ENCODE results near the gene TNFRSF11A. TPM values are rescaled to one million over a fixed set of nuclear protein-coding genes. Genes with fewer than 3 reads are reported as not detected.

Gene TNFRSF11A
- total and polyA plus RNA-seq, 4 donors: 0.38 to 9.1 (median 4.8) TPM

- ATAC-seq (ENCODE audit: low FRiP score): no peak
- intact Hi-C loops (cut with DNase I): no loop called here
- WGBS, 2 donors: 54 to 56% methylated on average over 2 of the region's 2 CpGs
Measured at GRCh38 chr18:62365420-62365819, 40.3 kb downstream of the TNFRSF11A start.

DNA sequence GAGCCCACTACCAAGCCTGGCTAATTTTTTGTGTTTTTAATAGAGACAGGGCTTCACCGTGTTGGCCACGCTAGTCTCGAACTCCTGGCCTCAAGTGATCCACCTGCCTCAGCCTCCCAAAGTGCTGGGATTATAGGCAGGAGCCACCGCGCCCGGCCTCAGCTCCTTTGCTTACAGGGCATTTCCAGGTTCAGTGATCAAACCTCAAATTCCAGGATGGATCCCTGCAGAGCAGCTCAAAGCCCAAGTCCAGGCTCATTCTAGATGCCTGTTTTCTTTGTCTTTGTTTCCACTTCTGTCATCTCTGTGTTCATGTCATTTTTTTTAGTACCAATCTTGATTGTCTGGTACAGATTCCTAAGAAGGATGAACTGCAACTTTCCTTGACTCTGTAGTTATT is 41.9 kb downstream of the TNFRSF11A start:
- Histone ChIP-seq H3K27ac (ENCODE audit: low read depth in 1 of 2, low read length in 2 of 2) (no peak overlapping the region), H3K9me3 (ENCODE audit: control insufficient read depth, low read length) (no peaks in the 10 kb centered on the region), H3K27me3 (ENCODE audit: control insufficient read depth in 1 of 2, insufficient read depth in 2 of 2, low read length in 1 of 2) (no peaks in the 10 kb centered on the region), H3K4me3 (ENCODE audit: low read length in 2 of 2) (no peak overlapping the region), H3K36me3 (ENCODE audit: control insufficient read depth in 1 of 2, insufficient read depth in 2 of 2, low read length in 1 of 2) (no peaks in the 10 kb centered on the region), H3K4me1 (ENCODE audit: control insufficient read depth in 1 of 2, insufficient read depth in 2 of 2, low read length in 2 of 2) (no peaks in the 10 kb centered on the region)
- ATAC-seq (ENCODE audit: low FRiP score) (no peak), DNase-seq (no peak)
- 91 to 95% methylated on average over 6 of the region's 6 CpGs for whole genome bisulfite sequencing, 2 donors
- intact Hi-C loops (cut with DNase I): no loop called here

More at GRCh38 chr18:62365420-62365819, 40.3 kb downstream of the TNFRSF11A start:
- Histone ChIP-seq H3K4me3 (ENCODE audit: low read length in 2 of 2) (no peak overlapping the region), H3K36me3 (ENCODE audit: control insufficient read depth in 1 of 2, insufficient read depth in 2 of 2, low read length in 1 of 2) (no peaks in the 10 kb centered on the region), H3K9me3 (ENCODE audit: control insufficient read depth, low read length) (no peaks in the 10 kb centered on the region), H3K27ac (ENCODE audit: low read depth in 1 of 2, low read length in 2 of 2) (no peak overlapping the region), H3K4me1 (ENCODE audit: control insufficient read depth in 1 of 2, insufficient read depth in 2 of 2, low read length in 2 of 2) (no peaks in the 10 kb centered on the region), H3K27me3 (ENCODE audit: control insufficient read depth in 1 of 2, insufficient read depth in 2 of 2, low read length in 1 of 2) (no peaks in the 10 kb centered on the region)
- DNase-seq: no peak

- ATAC-seq (ENCODE audit: low FRiP score) (no peak), DNase-seq (no peak)
- intact Hi-C loops (cut with DNase I): no loop called here
- Histone ChIP-seq H3K36me3 (ENCODE audit: control insufficient read depth in 1 of 2, insufficient read depth in 2 of 2, low read length in 1 of 2) (no peaks in the 10 kb centered on the region), H3K9me3 (ENCODE audit: control insufficient read depth, low read length) (no peaks in the 10 kb centered on the region), H3K27me3 (ENCODE audit: control insufficient read depth in 1 of 2, insufficient read depth in 2 of 2, low read length in 1 of 2) (no peaks in the 10 kb centered on the region), H3K4me1 (ENCODE audit: control insufficient read depth in 1 of 2, insufficient read depth in 2 of 2, low read length in 2 of 2) (no peaks in the 10 kb centered on the region), H3K27ac (ENCODE audit: low read depth in 1 of 2, low read length in 2 of 2) (no peak overlapping the region), H3K4me3 (ENCODE audit: low read length in 2 of 2) (no peak overlapping the region)
- WGBS, 2 donors: 90% methylated on average over 2 of the region's 2 CpGs
Measured at GRCh38 chr18:62368100-62368499, 43.0 kb downstream of the TNFRSF11A start.

DNA sequence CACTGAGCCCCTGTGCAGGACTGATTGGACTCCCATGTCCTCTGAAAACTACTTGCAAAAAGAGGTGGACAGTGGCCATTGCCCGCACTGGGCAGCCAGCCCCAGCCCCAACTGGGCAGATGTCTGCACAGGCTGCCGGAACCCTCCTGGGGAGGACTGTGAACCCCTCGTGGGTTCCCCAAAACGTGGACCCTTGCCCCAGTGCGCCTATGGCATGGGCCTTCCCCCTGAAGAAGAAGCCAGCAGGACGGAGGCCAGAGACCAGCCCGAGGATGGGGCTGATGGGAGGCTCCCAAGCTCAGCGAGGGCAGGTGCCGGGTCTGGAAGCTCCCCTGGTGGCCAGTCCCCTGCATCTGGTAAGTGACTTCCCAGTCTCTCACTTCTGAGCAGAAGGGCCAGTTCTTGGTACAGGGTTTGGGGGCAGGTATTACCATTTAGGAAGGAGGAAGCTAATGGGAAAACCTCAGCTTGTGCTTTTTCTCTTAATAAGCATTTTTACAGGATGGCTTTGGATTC is 44.1 kb downstream of the TNFRSF11A start:
- Histone ChIP-seq H3K9me3 (ENCODE audit: control insufficient read depth, low read length) (no peaks in the 10 kb centered on the region), H3K36me3 (ENCODE audit: control insufficient read depth in 1 of 2, insufficient read depth in 2 of 2, low read length in 1 of 2) (no peaks in the 10 kb centered on the region), H3K4me3 (ENCODE audit: low read length in 2 of 2) (no peak overlapping the region), H3K27ac (ENCODE audit: low read depth in 1 of 2, low read length in 2 of 2) (no peak overlapping the region), H3K4me1 (ENCODE audit: control insufficient read depth in 1 of 2, insufficient read depth in 2 of 2, low read length in 2 of 2) (no peaks in the 10 kb centered on the region), H3K27me3 (ENCODE audit: control insufficient read depth in 1 of 2, insufficient read depth in 2 of 2, low read length in 1 of 2) (no peaks in the 10 kb centered on the region)
- no peak for DNase-seq
- no peak for ATAC-seq (ENCODE audit: low FRiP score)
- 92 to 94% methylated on average over 8 to 9 of the region's 9 CpGs for WGBS, 2 donors
- intact Hi-C loops (cut with DNase I): no loop called here

- no peaks in the 10 kb centered on the region for H3K27me3 ChIP-seq (ENCODE audit: control insufficient read depth in 1 of 2, insufficient read depth in 2 of 2, low read length in 1 of 2)
- H3K4me3 ChIP-seq (ENCODE audit: low read length in 2 of 2): no peak overlapping the region
- H3K27ac ChIP-seq (ENCODE audit: low read depth in 1 of 2, low read length in 2 of 2): no peak overlapping the region
- H3K4me1 ChIP-seq (ENCODE audit: control insufficient read depth in 1 of 2, insufficient read depth in 2 of 2, low read length in 2 of 2): no peaks in the 10 kb centered on the region
- no peak for ATAC-seq (ENCODE audit: low FRiP score)
- no peaks in the 10 kb centered on the region for H3K9me3 ChIP-seq (ENCODE audit: control insufficient read depth, low read length)
- 46 to 48% methylated on average over 4 of the region's 4 CpGs for WGBS, 2 donors
- no peaks in the 10 kb centered on the region for H3K36me3 ChIP-seq (ENCODE audit: control insufficient read depth in 1 of 2, insufficient read depth in 2 of 2, low read length in 1 of 2)
- DNase-seq: no peak
- intact Hi-C loops (cut with DNase I): no loop called here
Measured at GRCh38 chr18:62370366-62370765, 45.3 kb downstream of the TNFRSF11A start.

DNA sequence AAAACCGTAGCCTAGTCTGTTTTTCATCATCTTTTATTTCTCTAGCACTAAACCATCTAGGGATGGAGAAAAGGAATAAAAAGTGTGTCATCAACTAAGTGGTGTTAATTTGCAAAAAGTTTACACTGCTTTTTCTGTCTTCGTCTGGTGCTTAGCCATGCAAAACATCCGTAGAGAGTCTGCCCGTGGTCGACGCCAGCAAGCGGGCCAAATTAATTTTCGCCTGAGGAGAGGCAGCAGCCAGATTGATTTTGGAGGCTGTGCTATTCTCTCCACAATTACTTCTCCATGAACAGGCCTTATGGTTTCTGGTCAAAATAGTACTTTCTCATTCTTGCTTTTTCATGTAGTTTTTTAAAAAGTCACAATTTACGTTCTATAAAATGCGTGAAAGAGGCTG is 46.3 kb downstream of the TNFRSF11A start:
- 61 to 73% methylated on average over 10 of the region's 10 CpGs for WGBS, 2 donors
- Histone ChIP-seq H3K4me3 (ENCODE audit: low read length in 2 of 2) (no peak overlapping the region), H3K4me1 (ENCODE audit: control insufficient read depth in 1 of 2, insufficient read depth in 2 of 2, low read length in 2 of 2) (no peaks in the 10 kb centered on the region), H3K36me3 (ENCODE audit: control insufficient read depth in 1 of 2, insufficient read depth in 2 of 2, low read length in 1 of 2) (no peaks in the 10 kb centered on the region), H3K27me3 (ENCODE audit: control insufficient read depth in 1 of 2, insufficient read depth in 2 of 2, low read length in 1 of 2) (no peaks in the 10 kb centered on the region), H3K27ac (ENCODE audit: low read depth in 1 of 2, low read length in 2 of 2) (no peak overlapping the region), H3K9me3 (ENCODE audit: control insufficient read depth, low read length) (no peaks in the 10 kb centered on the region)
- intact Hi-C loops (cut with DNase I): no loop called here
- no peak for ATAC-seq (ENCODE audit: low FRiP score)
- DNase-seq: no peak

GRCh38 chr18:62372156-62372555 is 47.0 kb downstream of the TNFRSF11A start:
- 79 to 85% methylated on average over 5 of the region's 5 CpGs for WGBS, 2 donors
- Histone ChIP-seq H3K27me3 (ENCODE audit: control insufficient read depth in 1 of 2, insufficient read depth in 2 of 2, low read length in 1 of 2) (no peaks in the 10 kb centered on the region), H3K4me3 (ENCODE audit: low read length in 2 of 2) (no peak overlapping the region), H3K4me1 (ENCODE audit: control insufficient read depth in 1 of 2, insufficient read depth in 2 of 2, low read length in 2 of 2) (no peaks in the 10 kb centered on the region), H3K27ac (ENCODE audit: low read depth in 1 of 2, low read length in 2 of 2) (no peak overlapping the region), H3K9me3 (ENCODE audit: control insufficient read depth, low read length) (no peaks in the 10 kb centered on the region), H3K36me3 (ENCODE audit: control insufficient read depth in 1 of 2, insufficient read depth in 2 of 2, low read length in 1 of 2) (no peaks in the 10 kb centered on the region)
- no peak for ATAC-seq (ENCODE audit: low FRiP score)
- intact Hi-C loops (cut with DNase I): no loop called here
- DNase-seq: no peak

DNA sequence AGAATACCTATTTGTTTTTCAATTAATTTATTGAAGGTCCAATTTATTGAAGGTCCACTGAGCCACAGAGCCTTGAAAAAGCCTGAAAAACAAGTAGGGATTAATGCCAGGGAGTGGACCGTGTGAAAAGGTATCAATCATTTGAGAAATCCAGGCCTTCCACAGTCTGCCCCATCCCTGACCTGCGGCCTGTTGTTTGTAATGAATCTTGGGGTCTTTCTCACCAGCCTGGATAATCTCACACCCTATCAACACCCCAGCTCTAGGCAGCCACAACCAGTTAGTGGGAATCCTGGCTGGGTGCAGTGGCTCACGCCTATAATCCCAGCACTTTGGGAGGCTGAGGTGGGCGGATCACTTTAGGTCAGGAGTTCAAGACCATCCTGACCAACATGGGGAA is 47.8 kb downstream of the TNFRSF11A start:
- 92 to 95% methylated on average over 4 of the region's 4 CpGs for whole genome bisulfite sequencing, 2 donors
- ATAC-seq (ENCODE audit: low FRiP score) (no peak), DNase-seq (no peak)
- Histone ChIP-seq H3K36me3 (ENCODE audit: control insufficient read depth in 1 of 2, insufficient read depth in 2 of 2, low read length in 1 of 2) (no peaks in the 10 kb centered on the region), H3K27ac (ENCODE audit: low read depth in 1 of 2, low read length in 2 of 2) (no peak overlapping the region), H3K4me3 (ENCODE audit: low read length in 2 of 2) (no peak overlapping the region), H3K9me3 (ENCODE audit: control insufficient read depth, low read length) (no peaks in the 10 kb centered on the region), H3K4me1 (ENCODE audit: control insufficient read depth in 1 of 2, insufficient read depth in 2 of 2, low read length in 2 of 2) (no peaks in the 10 kb centered on the region), H3K27me3 (ENCODE audit: control insufficient read depth in 1 of 2, insufficient read depth in 2 of 2, low read length in 1 of 2) (no peaks in the 10 kb centered on the region)
- intact Hi-C loops (cut with DNase I): no loop called here

GRCh38 chr18:62374410-62374965 is 49.4 kb downstream of the TNFRSF11A start:
- no peak overlapping the region for H3K27ac ChIP-seq (ENCODE audit: low read depth in 1 of 2, low read length in 2 of 2)
- intact Hi-C loops (cut with DNase I): no loop called here
- WGBS, 2 donors: 27 to 41% methylated on average over 1 of the region's 1 CpG
- no peaks in the 10 kb centered on the region for H3K27me3 ChIP-seq (ENCODE audit: control insufficient read depth in 1 of 2, insufficient read depth in 2 of 2, low read length in 1 of 2)
- no peaks in the 10 kb centered on the region for H3K36me3 ChIP-seq (ENCODE audit: control insufficient read depth in 1 of 2, insufficient read depth in 2 of 2, low read length in 1 of 2)
- H3K4me3 ChIP-seq (ENCODE audit: low read length in 2 of 2): no peak overlapping the region
- H3K4me1 ChIP-seq (ENCODE audit: control insufficient read depth in 1 of 2, insufficient read depth in 2 of 2, low read length in 2 of 2): no peaks in the 10 kb centered on the region
- DNase-seq (no peak), ATAC-seq (ENCODE audit: low FRiP score) (no peak)
- no peaks in the 10 kb centered on the region for H3K9me3 ChIP-seq (ENCODE audit: control insufficient read depth, low read length)
